GM18861 (cell line): ENCODE results near the gene MRGPRX2.

Source experiments
- ATAC-seq: cut with Tn5 transposase; IDR thresholded peaks from one replicate; pipeline ENCODE4 v1.9.1; 2021; ENCODE audit not compliant: unreplicated experiment

MRGPRX2 gene

DNA sequence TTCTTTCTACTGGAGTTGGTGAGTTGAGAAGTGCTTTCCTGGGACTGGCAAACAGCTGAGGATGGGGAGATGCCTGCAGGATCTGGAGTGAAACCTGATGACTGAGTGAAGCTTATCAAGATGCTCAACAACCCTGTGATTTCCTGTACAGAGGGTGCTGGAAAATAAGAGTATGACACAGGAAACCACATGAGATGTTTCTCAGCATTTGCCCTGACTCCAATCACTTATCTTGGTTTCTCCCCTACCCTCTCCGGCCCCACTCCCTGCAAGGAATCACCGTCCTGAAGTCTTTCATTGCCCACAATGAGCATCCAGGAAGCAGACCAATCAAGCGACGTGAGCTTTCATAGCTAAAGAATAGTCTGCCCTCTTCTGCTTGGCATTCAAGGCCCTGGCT is at the start of gene MRGPRX2:
Gene MRGPRX2 (minus strand): TSS at position 89 of the 400 bp plus-strand sequence. CDS start 4,315 bp downstream, outside the sequence.
- ATAC-seq, result no peak

- no peak for ATAC-seq
These were observed 49.8 kb upstream of the MRGPRX2 start for GRCh38 chr11:19110295-19110694.

DNA sequence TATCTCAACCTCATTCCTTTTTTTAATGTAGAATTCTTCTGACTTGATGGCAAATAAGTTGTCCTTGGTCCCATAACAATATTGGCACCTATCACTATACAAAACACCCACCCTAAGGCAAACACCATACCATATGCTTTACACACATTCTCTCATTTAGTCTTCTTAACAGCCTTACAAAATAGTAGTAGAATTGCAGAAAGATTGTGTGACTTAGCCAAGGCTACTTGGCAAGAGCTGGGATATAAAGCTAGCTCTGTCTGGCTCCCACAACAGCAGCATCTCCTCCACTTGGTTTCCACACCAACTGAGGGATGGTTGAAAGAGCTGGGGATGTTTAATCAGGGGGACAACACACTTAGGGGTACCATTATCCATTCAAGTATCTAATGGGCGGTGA is 46.6 kb upstream of the MRGPRX2 start:
- ATAC-seq, result no peak

GRCh38 chr11:19105011-19105410 is 44.5 kb upstream of the MRGPRX2 start:
- no peak for ATAC-seq

DNA sequence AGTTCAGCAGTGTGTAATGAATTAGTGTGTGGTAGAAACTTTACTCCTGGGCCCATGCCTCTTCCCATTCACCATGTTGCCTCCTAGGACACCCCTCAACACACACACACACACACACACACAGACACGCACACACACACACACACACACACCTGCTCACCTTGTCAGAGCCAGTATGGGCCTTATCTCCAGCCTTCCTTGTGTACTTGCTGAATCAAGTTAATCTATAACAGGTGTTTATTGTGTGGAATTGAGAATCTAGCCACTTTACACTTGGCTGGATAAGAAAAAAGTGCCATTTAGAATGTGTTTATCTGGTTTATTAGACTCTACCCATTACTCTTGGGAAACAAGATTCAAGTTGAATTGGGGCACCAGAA is 42.0 kb upstream of the MRGPRX2 start:
- no peak for ATAC-seq

DNA sequence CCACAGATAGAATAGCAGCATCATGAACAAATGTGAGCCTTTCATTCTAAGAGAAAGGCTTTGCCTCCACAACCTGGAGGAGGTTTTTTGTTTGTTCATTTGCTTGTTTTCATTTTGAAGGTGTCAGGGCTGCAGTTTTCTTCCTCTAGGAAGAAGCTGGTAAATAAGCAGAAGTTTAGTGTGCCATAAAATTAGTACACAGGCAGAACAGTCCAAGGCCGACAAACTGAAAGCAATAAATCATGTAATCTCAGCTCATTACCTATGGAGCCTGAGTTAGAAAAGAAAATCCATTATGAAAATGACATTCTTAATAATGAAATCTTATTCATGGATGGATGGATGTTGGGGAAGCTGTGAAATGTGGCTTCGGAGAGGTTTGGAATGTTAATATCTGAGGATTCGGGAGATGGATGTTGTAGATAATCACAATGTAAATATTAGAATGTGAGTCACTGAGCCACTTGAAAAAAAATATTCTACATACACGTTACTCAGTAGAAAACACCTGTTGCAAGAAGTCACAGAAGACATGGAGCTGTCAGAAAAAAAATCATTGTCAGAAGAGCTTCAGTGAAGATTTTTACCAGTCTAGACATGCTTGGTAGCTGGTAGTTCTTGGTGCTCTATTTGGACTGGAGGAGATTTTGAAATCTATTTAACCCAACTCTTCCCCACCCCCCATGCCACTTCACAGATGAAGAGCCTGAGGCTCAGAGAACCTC is 41.4 kb upstream of the MRGPRX2 start:
- no peak for ATAC-seq

GRCh38 chr11:19100885-19101284 is 40.4 kb upstream of the MRGPRX2 start:
- ATAC-seq, result no peak

DNA sequence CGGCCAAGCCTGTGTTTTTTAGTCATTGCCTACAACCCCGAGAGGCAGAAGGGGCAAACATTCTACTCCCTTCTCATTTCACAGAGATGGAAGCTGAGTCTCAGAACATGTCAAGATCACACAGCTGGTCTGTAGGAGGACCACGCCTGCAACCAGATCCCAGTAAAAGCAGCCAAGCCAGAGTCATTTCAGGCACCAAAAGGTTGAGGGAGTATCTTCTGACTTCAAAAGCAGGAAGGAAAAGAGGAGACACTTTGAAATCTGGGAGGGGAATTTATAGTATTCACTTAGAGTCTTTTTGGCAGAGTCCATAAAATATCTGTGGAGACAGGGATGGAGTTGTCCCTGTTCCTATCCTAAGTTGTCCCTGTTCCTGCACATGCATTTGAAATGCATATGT is 38.6 kb upstream of the MRGPRX2 start:
- no peak for ATAC-seq

- ATAC-seq, result no peak
These were observed 34.3 kb upstream of the MRGPRX2 start for GRCh38 chr11:19094859-19095258.

- ATAC-seq, result no peak
These were observed 33.5 kb upstream of the MRGPRX2 start for GRCh38 chr11:19093976-19094375.

DNA sequence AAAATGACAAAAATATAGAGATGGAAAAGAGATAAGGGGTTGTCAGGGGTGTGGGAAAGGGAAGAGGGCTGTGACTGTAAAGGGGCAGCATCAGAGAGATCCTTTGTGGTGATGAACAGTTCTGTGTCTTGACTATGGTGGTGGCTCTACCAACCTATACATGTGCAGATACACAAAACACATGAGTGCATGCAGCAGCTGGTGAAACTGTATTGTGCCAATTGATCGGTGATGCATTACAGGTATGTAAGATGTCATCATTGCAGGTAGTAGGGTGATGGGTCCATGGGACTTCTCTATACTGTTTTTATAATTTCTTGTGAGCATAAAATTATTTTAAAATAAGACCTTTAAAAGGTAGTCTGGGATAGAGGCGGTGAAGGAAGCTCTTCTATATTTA is 32.3 kb upstream of the MRGPRX2 start:
- no peak for ATAC-seq

GRCh38 chr11:19092342-19092741 is 31.8 kb upstream of the MRGPRX2 start:
- no peak for ATAC-seq

- ATAC-seq, result no peak
These were observed 30.8 kb upstream of the MRGPRX2 start for GRCh38 chr11:19091366-19091765.

GRCh38 chr11:19089421-19089820 is 28.9 kb upstream of the MRGPRX2 start:
- no peak for ATAC-seq

- ATAC-seq, result no peak
These were observed 28.3 kb upstream of the MRGPRX2 start for GRCh38 chr11:19088791-19089190.

- no peak for ATAC-seq
These were observed 27.1 kb upstream of the MRGPRX2 start for GRCh38 chr11:19087658-19088057.

DNA sequence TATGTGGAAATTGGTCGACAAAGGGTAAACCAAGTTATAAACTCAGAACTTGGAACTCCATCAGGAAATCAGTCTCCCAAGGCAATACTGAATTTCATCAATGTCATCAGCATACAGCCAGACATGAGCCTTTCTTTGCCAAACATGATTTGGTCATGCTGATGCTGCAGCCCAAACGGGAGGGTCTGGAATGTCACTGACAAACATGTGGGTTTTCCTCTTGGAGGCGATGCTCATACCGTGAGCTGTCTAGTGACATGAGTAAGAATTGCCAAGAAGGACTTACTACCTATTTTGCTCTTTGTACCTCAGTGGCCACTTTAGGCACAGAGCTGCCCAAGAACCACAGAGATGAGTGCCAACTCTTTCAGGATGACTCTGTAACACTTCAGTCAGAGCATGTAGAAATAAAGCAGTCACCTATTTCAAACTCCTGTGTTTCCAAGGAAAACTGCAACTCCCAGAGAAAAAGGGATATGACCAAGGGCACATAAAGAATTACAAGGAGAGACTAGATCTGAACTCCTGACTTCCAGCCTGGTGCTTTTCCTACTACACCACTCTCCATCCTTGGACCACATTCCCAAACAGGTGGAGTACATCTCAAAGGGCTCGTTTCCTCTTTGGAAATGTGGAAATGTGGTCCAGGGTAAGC is 24.3 kb upstream of the MRGPRX2 start:
- ATAC-seq, result no peak

GRCh38 chr11:19083166-19083565 is 22.6 kb upstream of the MRGPRX2 start:
- no peak for ATAC-seq

GRCh38 chr11:19080579-19080993 is 20.1 kb upstream of the MRGPRX2 start:
- ATAC-seq, result no peak

DNA sequence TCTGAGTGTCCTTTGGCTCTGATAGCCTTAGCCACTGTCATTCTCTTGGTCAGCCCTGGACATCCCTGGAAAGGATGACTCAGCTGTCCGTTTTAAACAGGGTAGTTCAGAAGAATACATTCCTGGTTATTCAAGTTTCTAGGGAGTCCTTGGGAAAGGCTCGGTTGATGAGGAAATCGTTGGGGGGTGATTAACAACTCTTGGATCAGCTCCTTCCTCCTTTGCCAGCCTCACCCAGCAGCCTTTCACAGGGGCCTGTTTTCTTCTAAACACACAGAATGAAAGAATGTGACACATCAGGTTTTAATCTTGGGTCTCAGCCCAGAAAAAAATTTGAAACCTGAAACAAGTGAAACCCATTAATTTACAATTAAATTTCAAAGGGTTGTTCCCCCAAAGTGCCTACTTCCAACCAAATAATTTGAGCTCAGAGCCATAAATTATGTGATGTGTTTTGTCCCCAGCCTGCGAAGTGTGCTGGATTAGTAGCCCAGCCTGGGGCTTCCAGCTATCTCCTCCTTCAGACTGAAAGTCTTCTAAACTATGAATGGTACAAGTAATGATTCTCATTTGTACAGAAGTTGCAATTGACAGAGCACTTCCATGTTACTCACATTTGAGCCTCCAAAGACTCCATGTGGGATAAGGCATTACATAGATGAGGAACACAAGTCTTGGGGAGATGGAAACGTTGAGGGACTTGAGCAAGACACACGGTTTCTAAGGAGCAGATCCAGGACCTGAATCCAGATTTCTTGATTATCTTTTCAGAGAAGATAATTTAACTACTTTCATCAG is 19.3 kb upstream of the MRGPRX2 start:
- no peak for ATAC-seq

GRCh38 chr11:19077965-19078364 is 17.4 kb upstream of the MRGPRX2 start:
- ATAC-seq, result no peak
